Stimulated activated CD8-positive, alpha-beta memory T cell treated with anti-CD3 and anti-CD28 coated beads, Interleukin-15, amount 100 ng/mL, for 48 hours (primary cell): ENCODE measurements around the gene IFT172.
"Not testable (repeated sequence)": the region's sequence is repeated elsewhere in the genome, so short reads cannot be mapped to it uniquely, and the experiment has no call there.

Experiments
- DNase-seq, 2 donors: peaks; one replicate each; pipeline ENCODE4 v3.0.0-alpha.2; 2020; ENCODE audit warnings: low read depth in 2 of 2

The IFT172 gene

GRCh38 chr2:27493948-27494283, 4.4 kb upstream of the IFT172 start:
- DNase-seq, result no peak

GRCh38 chr2:27492557-27492956, 3.0 kb upstream of the IFT172 start:
- no peak for DNase-seq

- DNase-seq, result no peak
These were observed 435 bp downstream of the IFT172 start for GRCh38 chr2:27489118-27489497.

GRCh38 chr2:27485496-27485895, 4.0 kb downstream of the IFT172 start:
- no peak for DNase-seq

- no peak for DNase-seq
These were observed 17.6 kb downstream of the IFT172 start for GRCh38 chr2:27471961-27472360.

DNA sequence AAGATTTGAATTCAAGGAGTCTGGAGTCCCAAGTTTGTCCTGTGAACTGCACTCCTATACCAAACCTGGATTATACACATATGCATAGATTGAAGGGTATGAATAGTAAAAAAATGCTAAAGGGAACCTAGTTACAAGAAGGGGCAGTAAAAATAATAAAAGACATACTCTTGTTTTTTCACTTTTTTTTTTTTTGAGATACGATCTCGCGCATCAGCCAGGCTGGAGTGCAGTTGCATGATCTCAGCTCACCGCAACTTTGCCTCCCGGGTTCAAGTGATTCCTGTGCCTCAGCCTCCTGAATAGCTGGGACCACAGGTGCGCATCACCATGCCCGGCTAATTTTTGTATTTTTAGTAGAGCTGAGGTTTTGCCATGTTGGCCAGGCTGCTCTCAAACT, 25.1 kb downstream of the IFT172 start:
- no peak for DNase-seq

DNA sequence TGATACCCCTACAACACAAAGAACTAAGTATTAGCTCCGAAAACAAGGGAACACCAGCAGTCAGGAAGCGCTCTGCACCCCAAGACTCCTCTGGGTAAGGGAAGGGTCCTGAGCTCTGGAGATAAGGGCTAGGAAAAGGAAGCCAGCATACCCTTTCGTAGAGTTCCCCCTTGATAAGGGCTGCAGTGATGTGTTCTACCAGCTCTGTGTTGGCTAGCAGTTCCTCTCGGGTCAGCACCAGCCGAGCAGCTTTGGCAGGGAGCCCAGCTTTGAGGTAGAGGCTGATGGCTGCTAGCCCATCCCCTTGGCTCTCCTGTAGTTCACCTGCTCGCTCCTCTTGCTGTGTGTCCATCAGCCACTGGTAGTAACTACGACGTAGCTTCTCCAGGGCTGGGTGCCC, 28.4 kb downstream of the IFT172 start:
- no peak for DNase-seq

GRCh38 chr2:27453968-27454367, 35.6 kb downstream of the IFT172 start:
- DNase-seq, result no peak

DNA sequence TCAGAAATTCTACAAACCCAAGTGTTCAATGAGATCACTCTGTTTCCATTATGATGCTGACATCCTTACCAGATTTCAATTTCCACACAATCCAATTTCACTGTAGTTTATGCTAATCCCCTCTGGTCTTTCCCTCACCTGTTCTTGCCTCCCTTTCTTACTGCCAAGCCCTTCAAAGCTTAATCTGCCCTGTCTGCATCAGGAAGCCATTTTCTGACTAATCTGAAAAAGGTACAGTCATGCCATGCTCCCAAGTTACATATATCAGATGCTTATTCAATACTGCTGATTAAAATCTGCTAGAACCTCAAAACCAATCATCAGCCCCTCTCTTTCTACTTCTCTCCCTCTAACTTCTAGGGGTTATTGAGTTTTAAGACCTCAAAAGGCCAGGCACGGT, 38.4 kb downstream of the IFT172 start:
- DNase-seq, result no peak

DNA sequence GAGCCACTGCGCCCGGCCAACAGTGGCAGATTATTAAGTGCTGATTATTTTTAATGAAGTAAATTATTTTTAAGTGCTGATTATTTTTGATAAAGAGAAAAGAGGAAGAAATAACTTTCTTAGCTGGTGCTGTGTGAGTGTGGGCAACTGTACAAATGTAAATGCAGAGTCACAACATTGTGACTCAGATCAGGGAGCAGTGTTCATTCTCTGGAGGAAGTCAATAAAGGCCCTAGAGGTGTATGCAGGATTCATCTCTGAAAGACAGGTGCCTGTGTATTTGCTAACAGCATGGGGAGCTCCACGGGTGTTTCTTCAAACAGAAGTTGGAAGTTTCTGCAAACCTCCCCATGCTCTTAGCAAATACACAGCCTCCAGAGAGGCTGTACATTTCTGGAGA, 41.2 kb downstream of the IFT172 start:
- no peak for DNase-seq

GRCh38 chr2:27446057-27446456, 43.5 kb downstream of the IFT172 start:
- DNase-seq, result no peak

- DNase-seq, result no peak
These were observed 43.9 kb downstream of the IFT172 start for GRCh38 chr2:27445615-27446014.

- no peak for DNase-seq
These were observed 44.4 kb downstream of the IFT172 start for GRCh38 chr2:27445155-27445554.

GRCh38 chr2:27442920-27443282, 46.6 kb downstream of the IFT172 start:
- no peak for DNase-seq

DNA sequence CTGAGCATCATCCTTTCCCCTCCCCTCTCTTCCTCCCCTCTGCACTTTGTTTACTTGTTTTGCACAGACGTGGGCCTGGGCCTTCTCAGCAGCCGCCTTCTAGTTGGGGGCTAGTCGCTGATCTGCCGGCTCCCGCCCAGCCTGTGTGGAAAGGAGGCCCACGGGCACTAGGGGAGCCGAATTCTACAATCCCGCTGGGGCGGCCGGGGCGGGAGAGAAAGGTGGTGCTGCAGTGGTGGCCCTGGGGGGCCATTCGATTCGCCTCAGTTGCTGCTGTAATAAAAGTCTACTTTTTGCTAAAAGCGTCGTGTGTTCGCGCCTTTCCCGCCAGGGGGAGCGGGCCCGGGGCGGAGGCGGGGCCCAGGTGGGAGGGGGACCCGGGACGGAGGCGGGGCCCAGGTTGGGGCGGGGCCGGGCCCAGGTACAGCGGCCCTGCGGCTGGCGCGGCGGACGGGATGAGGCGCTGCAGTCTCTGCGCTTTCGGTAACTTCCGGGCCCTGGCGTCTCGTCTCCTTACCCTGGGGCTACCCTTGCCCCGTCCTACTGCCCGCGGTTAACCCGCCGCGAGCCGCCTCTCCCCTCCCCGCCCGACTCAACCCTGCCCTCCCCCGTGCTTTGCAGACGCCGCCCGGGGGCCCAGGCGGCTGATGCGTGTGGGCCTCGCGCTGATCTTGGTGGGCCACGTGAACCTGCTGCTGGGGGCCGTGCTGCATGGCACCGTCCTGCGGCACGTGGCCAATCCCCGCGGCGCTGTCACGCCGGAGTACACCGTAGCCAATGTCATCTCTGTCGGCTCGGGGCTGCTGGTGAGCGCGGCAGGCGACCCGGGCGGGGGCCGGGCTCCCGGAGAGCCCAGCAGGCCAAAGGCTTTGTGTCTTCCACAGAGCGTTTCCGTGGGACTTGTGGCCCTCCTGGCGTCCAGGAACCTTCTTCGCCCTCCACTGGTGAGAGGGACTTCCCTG, 47.3 kb downstream of the IFT172 start, which contains the start of gene KRTCAP3:
Gene KRTCAP3 (plus strand): TSS at position 424 of the 962 bp plus-strand sequence. CDS start 32 bp downstream, at position 456.
- peak in 1 of 2 donors; percentile 12 for DNase-seq

DNA sequence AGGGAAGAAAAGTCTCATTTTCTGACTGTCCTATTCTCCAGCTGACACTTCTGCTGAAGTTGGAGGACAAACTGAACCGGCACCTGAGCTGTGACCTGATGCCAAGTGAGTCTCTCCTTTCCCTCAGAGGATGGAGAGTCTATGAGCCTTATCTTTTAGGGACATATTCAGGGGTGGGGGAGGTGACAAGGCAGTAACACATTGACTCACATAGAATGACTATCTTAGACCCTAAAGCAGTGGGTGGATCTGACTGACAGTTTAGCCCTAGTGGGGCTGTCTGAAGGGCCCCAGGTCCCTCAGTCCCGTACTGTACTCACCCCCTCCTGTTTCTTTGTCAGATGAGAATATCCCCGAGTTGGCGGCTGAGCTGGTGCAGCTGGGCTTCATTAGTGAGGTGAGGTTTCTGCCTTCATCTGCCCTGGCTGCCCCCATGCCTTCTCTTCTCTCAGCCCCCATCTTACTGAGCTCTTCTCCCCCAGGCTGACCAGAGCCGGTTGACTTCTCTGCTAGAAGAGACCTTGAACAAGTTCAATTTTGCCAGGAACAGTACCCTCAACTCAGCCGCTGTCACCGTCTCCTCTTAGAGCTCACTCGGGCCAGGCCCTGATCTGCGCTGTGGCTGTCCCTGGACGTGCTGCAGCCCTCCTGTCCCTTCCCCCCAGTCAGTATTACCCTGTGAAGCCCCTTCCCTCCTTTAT, 48.2 kb downstream of the IFT172 start:
- DNase-seq, result no peak

- DNase-seq, result no peak
These were observed 53.9 kb downstream of the IFT172 start for GRCh38 chr2:27435628-27436027.

DNA sequence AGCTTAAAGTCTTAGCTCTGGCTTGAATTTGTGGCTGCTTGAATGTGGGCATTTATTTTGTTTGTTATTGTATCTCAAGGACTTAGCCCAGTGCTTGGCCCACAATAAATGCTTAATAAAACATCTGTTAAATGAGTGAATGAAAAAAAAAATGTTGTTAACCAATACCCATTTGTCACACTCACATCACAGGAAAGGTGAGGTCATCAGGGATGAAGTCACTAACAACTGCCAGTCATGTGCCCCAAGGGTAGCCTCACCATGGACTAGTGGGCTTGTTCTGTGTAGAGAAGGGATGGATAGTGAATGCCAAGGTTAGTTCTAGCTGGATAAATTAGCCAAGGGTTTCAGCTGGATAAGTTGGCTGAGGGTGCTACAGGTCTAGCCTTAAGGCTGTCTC, 58.1 kb downstream of the IFT172 start:
- peak in 1 of 2 donors; percentile 14 for DNase-seq

GRCh38 chr2:27428978-27429541, 60.5 kb downstream of the IFT172 start:
- peak; percentile 78 to 82 for DNase-seq

DNA sequence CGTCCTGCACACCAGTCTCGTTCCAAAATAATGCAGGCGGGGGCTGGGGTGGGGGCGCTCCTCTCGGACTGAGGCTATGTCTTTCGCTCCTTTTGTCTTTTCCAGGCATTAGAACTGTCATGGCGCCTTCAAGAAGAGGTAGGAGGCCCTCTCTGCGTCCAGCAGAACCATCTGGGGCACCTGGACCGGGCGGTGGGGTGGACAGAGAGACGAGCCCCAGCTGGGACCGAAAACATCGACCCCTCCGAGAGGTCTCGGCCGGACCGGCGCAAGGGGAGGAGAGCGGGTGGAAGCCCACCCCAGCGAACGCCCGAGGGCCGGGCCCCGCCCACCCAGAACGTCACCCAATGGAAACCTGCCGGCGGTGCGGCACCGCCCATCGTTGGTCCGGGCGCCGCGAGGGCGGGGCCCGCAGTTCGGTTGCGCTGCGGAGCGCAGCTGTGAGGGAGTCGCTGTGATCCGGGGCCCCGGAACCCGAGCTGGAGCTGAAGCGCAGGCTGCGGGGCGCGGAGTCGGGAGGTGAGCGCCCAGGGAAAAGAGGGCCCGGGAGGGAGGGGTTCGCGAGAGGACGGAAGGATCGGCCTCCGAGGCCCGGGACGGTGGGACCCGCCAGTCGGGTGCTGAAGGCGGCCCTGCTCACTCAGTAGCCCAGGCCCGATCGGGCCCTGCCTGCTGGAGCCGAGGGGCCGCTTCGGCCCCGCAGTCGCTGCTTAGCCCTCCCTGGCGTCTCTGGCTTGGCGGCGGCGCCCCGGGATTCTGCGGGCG, 61.1 kb downstream of the IFT172 start, which contains the start of gene NRBP1:
Gene NRBP1 (plus strand): TSS at position 419 of the 765 bp plus-strand sequence. CDS start 4,643 bp downstream, outside the sequence.
- peak; percentile 89 for DNase-seq

GRCh38 chr2:27427863-27428212, 61.7 kb downstream of the IFT172 start:
- DNase-seq, result no peak

DNA sequence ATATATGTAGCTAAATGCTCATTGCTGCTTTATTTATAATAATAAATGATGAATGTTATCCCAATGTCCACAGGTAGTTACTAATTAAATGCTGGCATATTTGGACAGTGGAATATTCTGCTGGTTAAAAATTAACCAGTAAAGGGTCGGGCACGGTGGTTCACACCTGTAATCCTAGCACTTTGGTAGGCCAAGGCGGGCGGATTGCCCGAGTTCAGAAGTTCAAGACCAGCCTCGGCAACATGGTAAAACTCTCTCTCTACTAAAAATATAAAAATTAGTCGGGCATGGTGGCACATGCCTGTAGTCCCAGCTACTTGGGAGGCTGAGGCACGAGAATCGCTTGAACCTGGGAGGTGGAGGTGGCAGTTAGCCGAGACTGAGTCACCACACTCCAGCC, 64.5 kb downstream of the IFT172 start:
- DNase-seq, result not testable (repeated sequence)
